ENCODE results near the gene AKAP4.
A peak's percentile ranks its signal among the peaks of the same experiment; 100 is the strongest.

AKAP4 gene, protein sequence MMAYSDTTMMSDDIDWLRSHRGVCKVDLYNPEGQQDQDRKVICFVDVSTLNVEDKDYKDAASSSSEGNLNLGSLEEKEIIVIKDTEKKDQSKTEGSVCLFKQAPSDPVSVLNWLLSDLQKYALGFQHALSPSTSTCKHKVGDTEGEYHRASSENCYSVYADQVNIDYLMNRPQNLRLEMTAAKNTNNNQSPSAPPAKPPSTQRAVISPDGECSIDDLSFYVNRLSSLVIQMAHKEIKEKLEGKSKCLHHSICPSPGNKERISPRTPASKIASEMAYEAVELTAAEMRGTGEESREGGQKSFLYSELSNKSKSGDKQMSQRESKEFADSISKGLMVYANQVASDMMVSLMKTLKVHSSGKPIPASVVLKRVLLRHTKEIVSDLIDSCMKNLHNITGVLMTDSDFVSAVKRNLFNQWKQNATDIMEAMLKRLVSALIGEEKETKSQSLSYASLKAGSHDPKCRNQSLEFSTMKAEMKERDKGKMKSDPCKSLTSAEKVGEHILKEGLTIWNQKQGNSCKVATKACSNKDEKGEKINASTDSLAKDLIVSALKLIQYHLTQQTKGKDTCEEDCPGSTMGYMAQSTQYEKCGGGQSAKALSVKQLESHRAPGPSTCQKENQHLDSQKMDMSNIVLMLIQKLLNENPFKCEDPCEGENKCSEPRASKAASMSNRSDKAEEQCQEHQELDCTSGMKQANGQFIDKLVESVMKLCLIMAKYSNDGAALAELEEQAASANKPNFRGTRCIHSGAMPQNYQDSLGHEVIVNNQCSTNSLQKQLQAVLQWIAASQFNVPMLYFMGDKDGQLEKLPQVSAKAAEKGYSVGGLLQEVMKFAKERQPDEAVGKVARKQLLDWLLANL

DNA sequence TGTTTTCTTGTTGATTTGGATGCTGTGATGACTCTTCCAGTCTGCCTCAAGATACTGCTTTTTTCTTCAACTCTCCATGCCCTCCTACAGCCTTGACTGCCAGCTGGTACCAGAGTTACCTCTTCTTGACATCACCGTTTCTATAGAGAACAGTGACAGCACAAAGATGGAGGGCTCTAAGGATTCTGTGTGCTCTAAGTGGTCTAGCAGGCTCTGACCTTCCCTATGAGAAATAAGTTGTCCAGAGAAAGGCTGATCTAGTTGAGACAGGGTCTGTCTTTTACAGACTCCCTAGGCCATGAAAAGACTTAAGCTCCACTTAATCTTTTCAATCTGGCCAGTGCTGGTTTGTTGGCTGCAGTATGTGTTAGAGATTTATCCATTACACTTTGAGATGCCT is at the start of gene AKAP4:
Gene AKAP4, minus strand, starts transcription at position 101 of the 400 bp plus-strand sequence. CDS start 118 bp downstream, outside the sequence.
- DNase-seq: no peak

DNA sequence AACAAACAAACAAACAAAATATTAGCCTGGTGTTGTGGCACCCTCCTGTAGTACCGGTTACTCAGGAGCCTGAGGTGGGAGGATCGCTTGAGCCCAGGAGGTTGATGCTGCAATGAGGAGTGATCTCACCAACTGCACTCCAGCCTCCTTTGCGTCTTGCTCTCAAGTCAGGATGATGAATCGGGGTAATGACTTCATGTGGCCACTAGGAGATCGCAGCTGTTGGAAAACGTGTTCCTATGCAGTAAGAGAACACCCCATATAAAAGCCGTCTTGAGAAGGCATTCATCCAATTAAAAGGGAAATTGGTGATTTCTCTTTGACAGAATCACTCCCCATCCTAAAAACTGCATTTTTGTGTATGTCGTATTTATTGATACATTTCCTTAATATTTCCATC is 10.7 kb upstream of the AKAP4 start:
- no peak for DNase-seq

DNA sequence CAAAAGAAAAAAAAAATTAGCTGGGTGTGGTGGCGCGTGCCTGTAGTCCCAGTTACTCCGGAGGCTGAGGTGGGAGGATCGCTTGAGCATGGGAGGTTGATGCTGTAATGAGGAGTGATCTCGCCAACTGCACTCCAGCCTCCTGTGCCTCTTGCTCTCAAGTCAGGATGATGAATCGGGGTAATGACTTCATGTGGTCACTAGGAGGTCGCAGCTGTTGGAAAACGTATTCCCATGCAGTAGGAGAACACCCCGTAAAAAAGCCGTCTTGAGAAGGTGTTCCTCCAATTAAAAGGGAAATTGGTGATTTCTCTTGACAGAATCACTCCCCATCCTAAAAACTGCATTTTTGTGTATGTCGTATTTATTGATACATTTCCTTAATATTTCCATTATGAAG is 5.9 kb upstream of the AKAP4 start:
- DNase-seq: no peak

DNA sequence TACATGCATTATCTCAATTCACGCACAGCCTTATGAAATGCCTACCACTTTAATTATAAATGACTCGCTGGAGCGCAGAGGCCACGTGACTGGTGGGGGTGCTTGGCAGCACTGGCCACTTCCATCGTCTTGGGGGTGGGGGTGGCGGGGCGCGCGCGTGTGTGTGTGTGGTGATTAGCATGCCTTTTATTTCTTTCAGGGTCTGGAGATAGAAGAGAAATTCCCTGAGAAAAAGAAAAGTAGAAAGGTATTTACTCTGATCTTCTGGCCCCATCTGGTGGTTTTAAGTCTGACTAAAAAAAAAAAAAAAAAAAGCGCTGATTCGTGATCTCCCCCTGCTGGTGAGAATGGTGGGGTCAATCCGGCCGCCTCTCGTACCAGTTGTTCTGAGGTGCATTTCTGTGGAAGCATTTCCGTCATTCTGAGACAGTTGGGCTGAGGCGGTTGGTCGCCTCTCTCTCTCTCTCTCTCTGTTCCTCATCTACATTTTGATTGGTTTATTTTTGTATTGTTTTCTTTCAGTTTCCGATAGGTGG is 3.6 kb upstream of the AKAP4 start, which contains the start of gene CCNB3:
Gene CCNB3, plus strand, starts transcription at position 402 of the 536 bp plus-strand sequence. CDS start 80,399 bp downstream, outside the sequence.
- DNase-seq: peak; percentile 41

DNA sequence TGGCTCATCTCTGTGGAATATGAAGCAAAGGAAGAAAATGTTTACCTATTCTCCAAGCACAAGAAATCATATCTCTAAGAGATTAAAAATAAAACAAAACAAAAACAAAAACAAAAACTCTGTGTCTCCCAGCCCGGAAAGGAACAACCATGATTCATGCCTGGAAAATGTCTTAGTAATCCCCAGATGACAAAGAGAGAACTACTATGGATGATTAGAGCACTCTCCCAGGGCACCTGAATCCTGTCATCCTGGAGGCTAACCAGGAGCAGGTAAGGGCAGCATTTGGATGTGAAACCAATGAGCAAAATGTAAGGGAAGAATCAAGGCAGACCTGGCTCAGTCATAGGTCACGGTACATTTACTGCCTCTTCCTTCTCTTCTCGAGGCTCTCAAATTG is 1.7 kb upstream of the AKAP4 start:
- DNase-seq: no peak

DNA sequence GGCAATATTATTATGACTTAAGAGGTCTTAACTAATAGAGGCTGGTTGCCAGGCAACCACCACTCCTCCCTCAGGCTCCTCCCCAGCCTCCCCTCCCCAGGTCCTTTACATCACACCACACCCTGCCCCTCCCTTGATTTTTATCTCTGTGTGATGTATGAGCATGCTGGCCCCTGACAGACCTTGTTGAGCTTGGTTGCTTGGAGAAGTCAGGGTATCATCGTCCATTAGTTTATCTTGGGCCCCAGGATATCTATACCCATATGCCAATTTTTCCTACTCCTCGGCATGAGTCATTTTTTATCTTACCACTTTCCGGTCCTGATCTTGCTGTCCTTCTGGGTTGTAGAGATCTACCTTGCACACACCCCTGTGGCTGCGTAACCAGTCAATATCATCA is 2.5 kb downstream of the AKAP4 start:
- DNase-seq: no peak

DNA sequence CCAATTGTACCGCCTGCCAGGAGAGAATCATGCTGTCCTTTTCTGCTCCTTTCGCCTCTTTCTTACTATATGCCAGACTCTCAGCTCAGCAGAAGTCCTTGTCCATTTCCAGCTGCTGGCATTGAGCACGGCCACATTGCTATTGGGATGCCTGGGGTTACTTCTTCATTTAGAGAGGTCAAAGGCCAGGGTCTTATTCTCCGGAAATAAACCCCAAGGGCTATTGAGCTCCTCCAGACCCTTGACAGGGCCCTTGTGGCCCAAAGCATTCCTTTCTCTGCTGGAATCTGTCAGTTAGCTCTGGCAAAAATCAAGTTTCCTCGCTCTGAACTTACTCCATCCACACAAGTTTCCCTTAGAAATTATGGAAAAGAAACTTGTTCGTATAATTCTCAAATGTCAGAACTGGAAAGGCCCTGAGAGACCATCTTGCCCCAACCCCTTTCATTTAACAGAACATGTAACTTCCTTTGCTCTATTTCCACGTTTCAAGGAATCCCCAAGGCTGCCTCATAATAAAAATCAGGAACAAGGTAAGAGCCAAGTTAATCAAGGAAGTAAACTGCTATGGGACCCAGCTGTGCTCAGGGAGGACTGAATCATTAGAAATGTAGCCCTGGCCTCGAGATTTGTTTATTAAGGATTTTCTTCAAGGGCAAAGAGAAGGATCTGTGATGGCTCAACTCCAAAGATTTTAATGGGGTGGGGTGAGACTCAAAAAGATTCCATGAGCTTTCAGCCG is 11.8 kb downstream of the AKAP4 start:
- DNase-seq: no peak

DNA sequence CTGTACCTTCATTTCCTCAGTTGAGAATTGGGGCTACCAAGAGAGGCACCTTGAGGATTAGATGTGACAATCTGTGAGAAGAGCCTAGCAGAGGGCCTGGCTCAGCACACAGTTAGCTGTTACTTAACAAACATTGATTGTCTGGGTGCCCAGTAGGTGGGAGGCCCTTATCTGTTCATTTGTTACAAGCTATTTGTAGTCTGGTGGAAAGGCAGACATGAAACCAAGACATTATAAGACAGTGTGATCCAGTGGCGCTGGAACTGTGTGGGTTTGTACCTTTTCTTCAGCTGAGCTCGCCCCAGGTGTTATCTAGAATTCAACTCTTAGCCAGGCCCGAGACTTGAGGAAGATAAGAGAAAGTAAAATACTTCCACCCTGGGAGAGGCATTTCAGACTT is 16.9 kb downstream of the AKAP4 start:
- no peak for DNase-seq

DNA sequence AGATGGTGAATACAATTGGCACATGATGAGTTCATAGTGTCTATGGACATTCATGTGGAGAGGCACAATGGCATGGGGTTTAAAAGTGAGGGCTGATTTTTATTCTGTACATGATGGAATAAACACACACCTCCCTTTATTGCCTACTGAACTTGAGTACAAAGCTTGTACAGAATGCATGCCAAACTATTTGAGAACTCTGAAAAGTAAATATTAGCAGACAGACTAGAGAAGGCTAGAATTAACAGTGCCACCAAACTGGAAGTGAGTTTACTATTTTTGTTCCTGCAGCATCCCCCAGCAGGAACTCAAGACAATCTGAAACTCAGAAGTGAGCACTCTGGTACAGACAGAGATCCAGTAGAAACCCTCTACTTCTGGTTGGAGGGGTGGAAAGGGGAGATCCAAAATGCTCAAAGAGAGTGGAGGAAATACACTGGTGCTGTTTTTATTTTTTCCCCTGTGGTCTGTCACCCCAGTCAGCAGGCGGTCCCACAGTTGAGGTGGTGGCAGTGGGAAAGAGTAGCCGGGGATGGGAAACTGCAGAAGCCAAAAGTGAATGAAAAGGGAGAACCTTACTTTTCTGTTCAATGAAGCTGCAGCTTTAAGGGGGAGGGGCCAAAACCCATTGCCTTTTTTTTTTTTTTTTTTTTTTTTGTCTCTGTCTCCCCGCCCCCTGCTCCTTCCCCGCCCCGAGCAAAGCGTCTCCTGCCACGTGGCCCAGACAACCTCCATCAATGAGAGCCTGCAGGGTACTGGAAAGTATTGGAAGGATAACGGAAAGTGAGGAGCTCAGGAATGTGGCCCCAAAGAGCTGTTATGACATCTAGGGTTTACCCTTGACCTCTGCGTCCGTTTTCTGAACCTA is 20.5 kb downstream of the AKAP4 start:
- no peak for DNase-seq

DNA sequence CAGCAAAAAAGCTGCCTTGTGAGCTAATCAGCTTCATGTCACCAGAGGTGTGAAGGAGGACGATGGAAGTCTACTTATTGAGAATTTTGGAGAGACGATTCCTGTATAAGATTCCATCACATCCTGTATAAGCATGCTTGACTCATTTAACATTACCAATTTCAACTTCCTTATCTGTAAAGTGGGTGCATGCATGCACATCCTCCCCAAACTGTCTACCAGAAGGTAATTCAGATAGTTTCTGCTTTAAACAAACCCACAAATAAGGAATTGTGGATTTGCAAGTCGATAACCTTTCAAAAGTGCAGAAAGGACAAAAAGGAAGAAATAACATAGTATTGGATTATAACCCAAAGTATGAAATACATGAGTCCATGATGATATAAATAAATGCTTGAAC is 31.1 kb downstream of the AKAP4 start:
- DNase-seq: no peak

DNA sequence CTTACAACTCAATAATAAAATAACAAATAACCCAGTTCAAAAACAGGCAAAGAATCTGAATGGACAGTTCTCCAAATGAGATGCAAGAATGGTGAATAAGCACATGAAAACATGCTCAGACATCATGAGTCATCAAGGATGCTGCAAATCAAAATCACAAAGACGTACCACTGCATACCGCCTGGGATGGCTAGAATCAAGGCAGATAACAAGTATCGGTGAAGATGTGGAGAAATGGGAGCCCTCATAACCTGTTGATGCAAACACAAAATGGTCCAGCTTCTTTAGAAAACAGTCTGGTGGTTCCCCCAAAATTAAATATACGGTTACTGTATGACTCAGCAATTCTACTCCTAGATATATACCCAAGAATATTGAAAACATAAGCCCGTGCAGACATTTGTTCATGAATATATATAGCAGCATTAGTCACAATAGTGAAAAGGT is 32.5 kb downstream of the AKAP4 start:
- no peak for DNase-seq

DNA sequence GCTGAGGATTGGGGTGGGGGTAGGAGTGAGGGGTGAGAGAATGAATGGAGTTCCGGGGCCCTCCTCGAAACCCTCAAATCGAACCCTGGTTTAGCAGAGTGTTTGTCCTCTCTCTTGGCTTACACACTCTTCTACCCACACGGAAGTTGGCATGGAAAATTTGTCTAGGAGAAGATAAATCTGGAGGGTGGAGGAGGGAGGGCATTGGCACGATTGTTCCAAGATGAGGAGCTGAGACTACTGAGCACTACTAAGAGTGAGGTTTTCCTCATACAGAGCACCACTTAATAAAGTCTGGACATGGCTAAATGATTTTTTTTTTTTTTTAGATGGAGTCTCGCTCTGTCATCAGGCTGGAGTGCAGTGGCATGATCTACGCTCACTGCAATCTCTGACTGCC is 33.4 kb downstream of the AKAP4 start:
- no peak for DNase-seq

DNA sequence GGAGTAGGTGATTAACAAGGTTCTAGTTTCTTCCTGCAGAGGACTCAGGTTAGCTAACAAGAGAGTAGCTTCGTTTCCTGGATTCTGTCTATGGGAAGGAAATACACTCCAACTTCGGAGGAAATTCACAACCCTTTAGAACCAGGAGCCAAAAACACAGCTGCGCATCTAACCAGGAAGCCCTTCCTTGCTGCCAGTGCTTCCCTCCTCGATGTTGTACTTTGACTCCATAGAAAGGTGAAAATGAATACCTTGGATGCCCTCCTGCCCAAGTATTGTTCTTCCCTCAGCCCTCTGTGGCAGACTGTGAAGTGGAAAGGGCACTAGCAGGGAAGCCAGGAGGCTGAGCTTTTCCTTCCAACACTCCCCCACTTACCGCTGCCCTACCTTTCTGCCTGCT is 35.1 kb downstream of the AKAP4 start:
- DNase-seq: no peak

DNA sequence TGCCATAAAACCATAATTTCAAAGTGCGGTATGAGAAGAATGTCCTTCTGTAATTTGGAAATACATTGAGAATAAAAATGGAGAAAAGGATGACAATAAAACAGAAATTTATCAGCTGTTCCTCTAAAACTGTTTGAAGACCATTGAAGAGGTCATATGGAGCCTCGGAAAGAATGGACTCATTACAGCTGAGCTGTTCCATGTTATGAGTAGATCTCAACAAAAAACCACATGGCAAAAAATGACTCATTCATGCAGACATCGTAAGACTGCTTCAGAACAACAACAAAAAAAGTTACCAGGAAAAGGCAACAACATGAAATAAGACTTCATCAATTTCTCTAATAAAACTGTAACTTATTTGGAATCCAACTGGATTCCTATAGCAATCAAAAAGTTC is 39.7 kb downstream of the AKAP4 start:
- no peak for DNase-seq

DNA sequence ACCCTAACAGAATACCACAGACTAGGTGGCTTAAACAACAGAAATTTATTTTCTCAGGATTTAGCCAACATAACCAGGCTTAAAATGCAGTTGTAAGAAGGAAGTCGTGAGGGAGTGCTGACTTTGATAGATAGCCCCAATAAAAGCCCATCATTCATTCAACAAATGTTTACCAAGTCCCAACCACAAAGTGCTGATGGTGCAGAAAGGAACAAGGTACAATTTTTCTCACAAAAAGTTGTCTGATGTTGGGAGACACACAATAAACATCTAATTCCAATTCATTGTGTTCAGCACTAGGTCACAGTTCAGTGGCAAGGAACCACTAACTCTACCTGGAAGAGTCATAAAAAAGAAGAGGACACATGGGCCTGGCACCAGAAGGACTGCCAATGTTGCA is 42.2 kb downstream of the AKAP4 start:
- no peak for DNase-seq

DNA sequence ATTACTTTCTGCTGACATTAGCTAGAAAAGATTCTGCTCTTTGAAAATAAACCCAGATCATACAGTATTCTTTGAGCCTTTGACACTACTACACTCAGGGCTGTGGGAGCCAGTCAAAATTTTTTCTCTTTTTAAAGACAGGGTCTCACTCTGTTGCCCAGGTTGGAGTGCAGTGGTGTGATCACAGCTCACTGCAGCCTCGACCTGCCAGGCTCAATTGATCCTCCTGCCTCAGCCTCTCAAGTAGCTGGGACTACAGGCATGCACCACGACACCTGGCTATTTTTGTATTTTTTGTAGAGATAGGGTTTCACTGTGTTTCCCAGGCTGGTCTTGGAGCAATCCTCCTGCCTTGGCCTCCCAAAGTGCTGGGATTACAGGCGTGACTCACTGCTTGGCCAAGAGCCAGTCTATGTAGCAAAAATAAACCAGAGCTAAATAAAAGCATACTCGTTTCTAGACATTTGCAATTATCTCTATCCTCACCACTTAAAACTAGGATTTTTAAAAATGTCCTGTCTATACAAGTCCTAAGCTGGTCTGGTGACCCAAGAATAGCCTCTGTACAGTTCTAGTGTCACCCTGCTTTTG is 43.2 kb downstream of the AKAP4 start:
- DNase-seq: no peak

DNA sequence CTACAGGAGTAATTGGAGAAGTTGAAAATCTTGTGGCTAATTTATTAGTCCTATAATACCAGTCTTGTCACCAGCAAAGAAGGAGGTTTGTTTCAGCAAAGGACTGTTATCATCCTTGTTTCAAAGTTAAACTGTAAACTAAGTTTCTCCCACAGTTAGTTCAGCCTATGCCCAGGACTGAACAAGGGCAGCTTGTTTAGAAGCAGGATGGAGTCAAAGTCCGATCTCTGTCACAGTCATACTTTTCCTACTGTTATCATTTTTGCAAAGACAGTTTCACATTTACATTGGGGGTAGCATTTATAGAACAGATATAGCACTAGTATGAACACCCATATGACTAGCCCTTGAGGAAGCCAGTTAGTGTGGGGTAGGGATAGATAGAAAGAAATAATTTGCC is 46.4 kb downstream of the AKAP4 start:
- DNase-seq: no peak

DNA sequence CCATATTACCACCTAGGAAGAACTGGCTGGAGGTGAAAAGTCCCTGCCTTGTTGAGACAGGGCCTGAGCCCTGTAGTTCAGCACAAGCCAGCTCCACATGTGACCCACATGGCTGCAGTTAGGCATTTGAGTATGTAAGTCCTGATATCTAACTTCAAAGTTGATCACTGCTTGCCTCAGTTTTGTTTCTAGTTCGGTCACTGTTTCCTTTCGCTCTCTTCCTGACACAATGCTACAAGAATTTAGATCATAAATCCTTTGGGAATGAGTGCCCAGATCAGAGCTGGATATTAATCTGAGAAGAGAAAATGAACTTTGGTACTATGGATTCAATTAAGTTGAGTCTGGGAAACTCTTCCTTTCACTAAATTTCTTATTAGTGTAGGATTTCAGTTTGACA is 48.4 kb downstream of the AKAP4 start:
- no peak for DNase-seq

DNA sequence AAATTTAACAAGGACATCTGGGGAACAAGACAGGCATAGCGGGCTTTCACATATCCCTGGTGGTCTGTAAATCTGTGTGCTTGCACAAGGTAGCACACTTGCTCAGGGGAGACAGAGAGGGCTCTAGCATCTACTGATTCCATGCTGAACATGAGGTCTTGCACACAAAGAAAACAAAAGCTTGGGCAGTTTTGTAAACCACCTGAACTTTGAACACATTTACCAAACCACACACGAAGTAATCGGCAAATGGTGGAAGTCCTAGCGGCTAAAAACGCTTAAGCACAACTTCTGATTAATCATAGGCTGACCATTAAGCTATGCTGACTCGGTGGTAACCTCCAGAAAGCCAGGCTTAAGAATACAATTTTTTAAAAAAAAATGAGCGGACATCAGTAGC is 52.8 kb downstream of the AKAP4 start:
- no peak for DNase-seq
